Caco-2 (cell line): ENCODE data around the gene ZKSCAN1. TPM values are rescaled to one million over a fixed set of nuclear protein-coding genes. Genes with fewer than 3 reads are reported as not detected.

Experiments used
- BruUV-seq: library from RNA; stranded (reverse); fragments of 400-500 nt; replicated peaks from 2 replicates; lab custom pipeline; 2021; lab: Mats Ljungman, UMichigan
- CTCF ChIA-PET: fragments of 300-600 bp; sonication (Branson Sonifier 250); formaldehyde crosslinking; loops from one replicate; lab custom pipeline; 2022; ENCODE audit warnings: antibody characterized with exemption; lab: Charles Lee
- POLR2A ChIA-PET: fragments of 300-600 bp; sonication (Branson Sonifier 250); formaldehyde crosslinking; loops from one replicate; lab custom pipeline; 2022; ENCODE audit warnings: antibody characterized with exemption; lab: Charles Lee
- DNase-seq, 2 experiments: peaks; one replicate each; pipeline versions ENCODE4 v3.0.0 to v3.0.0-alpha.2; 2020 to 2022
- H3K27me3 ChIP-seq: replicated peaks from 2 replicates; pipeline ENCODE4 v1.6.0; 2011; ENCODE audit warnings: low read length; ENCODE audit not compliant: control insufficient read depth, insufficient read depth
- H3K36me3 ChIP-seq: 2 replicates; pipeline ENCODE4 v1.5.1; 2011; ENCODE audit warnings: low read length; ENCODE audit not compliant: control insufficient read depth, insufficient read depth
- H3K4me1 ChIP-seq: fragments of 250-450 bp; sonication (Bioruptor Pico); 2 replicates; pipeline ENCODE4 v1.5.1; 2020; ENCODE audit warnings: mild to moderate bottlenecking
- H3K4me3 ChIP-seq: 2 replicates; pipeline ENCODE4 v1.5.1; 2011; ENCODE audit warnings: low read depth, mild to moderate bottlenecking, control low read depth, low read length
- H3K9me3 ChIP-seq: fragments of 250-450 bp; sonication (Bioruptor Pico); 2 replicates; pipeline ENCODE4 v1.5.1; 2020; ENCODE audit warnings: mild to moderate bottlenecking, moderate library complexity
- H3K27ac Mint-ChIP-seq: one replicate; pipeline ENCODE4 v1.8.0; 2022; ENCODE audit warnings: mixed read lengths; ENCODE audit not compliant: unreplicated experiment
- H3K27me3 Mint-ChIP-seq: one replicate; pipeline ENCODE4 v1.8.0; 2022; ENCODE audit warnings: mixed read lengths; ENCODE audit not compliant: insufficient read depth, unreplicated experiment
- H3K36me3 Mint-ChIP-seq: one replicate; pipeline ENCODE4 v1.8.0; 2022; ENCODE audit warnings: mild to moderate bottlenecking, mixed read lengths; ENCODE audit not compliant: insufficient read depth, unreplicated experiment
- H3K4me1 Mint-ChIP-seq: one replicate; pipeline ENCODE4 v1.8.0; 2022; ENCODE audit warnings: low read depth, mixed read lengths; ENCODE audit not compliant: unreplicated experiment
- H3K4me3 Mint-ChIP-seq: one replicate; pipeline ENCODE4 v1.8.0; 2022; ENCODE audit warnings: mild to moderate bottlenecking, moderate library complexity, mixed read lengths; ENCODE audit not compliant: unreplicated experiment
- H3K9me3 Mint-ChIP-seq: one replicate; pipeline ENCODE4 v1.8.0; 2022; ENCODE audit warnings: mixed read lengths; ENCODE audit not compliant: unreplicated experiment
- CTCF ChIP-seq, 2 experiments: fragments of 200-600 bp in 1 of 2; IDR thresholded peaks; 1 replicate in 1 of 2; 2 replicates in 1 of 2; pipeline versions ENCODE4 v1.5.1 to v1.8.0; 2011 to 2022; ENCODE audit warnings: antibody characterized with exemption in 1 of 2, control low read depth in 1 of 2, inconsistent platforms in 1 of 2, low read depth in 1 of 2, low read length in 1 of 2, mild to moderate bottlenecking in 1 of 2, moderate library complexity in 1 of 2; ENCODE audit not compliant: insufficient read depth in 1 of 2, severe bottlenecking in 1 of 2, unreplicated experiment in 1 of 2
- intact Hi-C: fragments of 100-400 bp; cut with micrococcal nuclease; formaldehyde crosslinking; loops from one replicate; pipeline ENCODE4 v1.10.0; 2022; ENCODE audit not compliant: unreplicated experiment
- total RNA-seq: library from RNA; stranded (reverse); gene quantifications from 2 replicates; pipeline ENCODE4 v1.2.3, GENCODE V29; 2022

The ZKSCAN1 gene
- total RNA-seq, 1 experiment from 2014 or later = 44.8 TPM

- Histone ChIP-seq H3K9me3 (no peaks in the 10 kb centered on the region), H3K4me1 (peaks cover 10% of the 10 kb centered on the region; the same call in 1 of the 2 replicates), H3K4me3 (no peak overlapping the region), H3K27me3 (no peaks in the 10 kb centered on the region), H3K36me3 (peaks cover 11% of the 10 kb centered on the region)
- POLR2A ChIA-PET = no interaction called here
- Mint-ChIP-seq H3K36me3 (peaks cover 31% of the 10 kb centered on the region), H3K27me3 (no peaks in the 10 kb centered on the region), H3K4me3 (no peak overlapping the region), H3K9me3 (no peaks in the 10 kb centered on the region), H3K27ac (no peak overlapping the region), H3K4me1 (peaks cover 6% of the 10 kb centered on the region)
- BruUV-seq = TSS peak; percentile 5
- no peak for DNase-seq
- no peak for TF ChIP-seq CTCF (IDR thresholded peaks at IDR 0.05; ENCODE audit: insufficient read depth in 1 of 2, low read depth in 1 of 2, low read length in 1 of 2, severe bottlenecking in 1 of 2, unreplicated experiment in 1 of 2)
- intact Hi-C loops = no loop called here
- CTCF ChIA-PET = no interaction called here
Measured at GRCh38 chr7:100033526-100033925, 18.1 kb downstream of the ZKSCAN1 start.

- H3K27ac Mint-ChIP-seq = no peak overlapping the region
- peaks cover 11% of the 10 kb centered on the region for H3K36me3 ChIP-seq
- ChIA-PET CTCF (no interaction called here), POLR2A (no interaction called here)
- H3K4me1 ChIP-seq = peaks cover 10% of the 10 kb centered on the region; the same call in 1 of the 2 replicates
- peaks cover 31% of the 10 kb centered on the region for H3K36me3 Mint-ChIP-seq
- no TSS peak for BruUV-seq
- H3K9me3 ChIP-seq = no peaks in the 10 kb centered on the region
- no peak overlapping the region for H3K4me3 Mint-ChIP-seq
- TF ChIP-seq CTCF (IDR thresholded peaks at IDR 0.05; ENCODE audit: insufficient read depth in 1 of 2, low read depth in 1 of 2, low read length in 1 of 2, severe bottlenecking in 1 of 2, unreplicated experiment in 1 of 2) = no peak
- H3K27me3 ChIP-seq = no peaks in the 10 kb centered on the region
- intact Hi-C loops = no loop called here
- H3K4me3 ChIP-seq = no peak overlapping the region
- peaks cover 6% of the 10 kb centered on the region for H3K4me1 Mint-ChIP-seq
- H3K9me3 Mint-ChIP-seq = no peaks in the 10 kb centered on the region
- no peaks in the 10 kb centered on the region for H3K27me3 Mint-ChIP-seq
- DNase-seq = no peak
Measured at GRCh38 chr7:100034871-100035510, 19.6 kb downstream of the ZKSCAN1 start.

- intact Hi-C loops = no loop called here
- BruUV-seq = no TSS peak
- H3K27me3 ChIP-seq = no peaks in the 10 kb centered on the region
- Mint-ChIP-seq H3K27me3 (no peaks in the 10 kb centered on the region), H3K4me1 (peaks cover 6% of the 10 kb centered on the region), H3K9me3 (no peaks in the 10 kb centered on the region), H3K36me3 (peaks cover 26% of the 10 kb centered on the region), H3K27ac (no peak overlapping the region), H3K4me3 (no peak overlapping the region)
- ChIA-PET POLR2A (interaction anchor here (0.7 kb wide), 1 partner anchor 17 kb away, joined by 3 read pairs; no protein-coding TSS in a partner anchor), CTCF (no interaction called here)
- no peaks in the 10 kb centered on the region for H3K9me3 ChIP-seq
- TF ChIP-seq CTCF (IDR thresholded peaks at IDR 0.05; ENCODE audit: insufficient read depth in 1 of 2, low read depth in 1 of 2, low read length in 1 of 2, severe bottlenecking in 1 of 2, unreplicated experiment in 1 of 2) = no peak
- DNase-seq = no peak
- H3K4me3 ChIP-seq = no peak overlapping the region
- peaks cover 11% of the 10 kb centered on the region for H3K36me3 ChIP-seq
- H3K4me1 ChIP-seq = peaks cover 11% of the 10 kb centered on the region; the same call in 1 of the 2 replicates
Measured at GRCh38 chr7:100035876-100036275, 20.5 kb downstream of the ZKSCAN1 start.
